Mucosa of rectum (tissue), 2 donors: ENCODE results near the gene SLC29A3.
A peak's percentile ranks its signal among the peaks of the same experiment; 100 is the strongest.

Experiments used
- H3K27ac ChIP-seq, 2 donors: one replicate each; pipeline ENCODE4 v1.7.0; 2013; ENCODE audit warnings: inconsistent platforms in 2 of 2, low read depth in 2 of 2, low read length in 2 of 2
- H3K27me3 ChIP-seq, 2 donors: one replicate each; pipeline ENCODE4 v1.7.0; 2013; ENCODE audit warnings: low read length in 2 of 2; ENCODE audit not compliant: control insufficient read depth in 2 of 2, insufficient read depth in 2 of 2
- H3K36me3 ChIP-seq, 2 donors: one replicate each; pipeline ENCODE4 v1.7.0; 2013; ENCODE audit warnings: low read length in 2 of 2; ENCODE audit not compliant: control insufficient read depth in 2 of 2, insufficient read depth in 2 of 2
- H3K4me1 ChIP-seq, 2 donors: one replicate each; pipeline ENCODE4 v1.7.0; 2013; ENCODE audit warnings: low read length in 2 of 2, mild to moderate bottlenecking in 1 of 2; ENCODE audit not compliant: control insufficient read depth in 2 of 2, insufficient read depth in 2 of 2
- H3K4me3 ChIP-seq, 2 donors: one replicate each; pipeline ENCODE4 v1.7.0; 2013; ENCODE audit warnings: low read length in 2 of 2
- H3K9ac ChIP-seq, 2 donors: one replicate each; pipeline ENCODE4 v1.7.0; 2013; ENCODE audit warnings: low read length in 2 of 2, low read depth in 1 of 2, mild to moderate bottlenecking in 1 of 2
- H3K9me3 ChIP-seq, 2 donors: one replicate each; pipeline ENCODE4 v1.7.0; 2013; ENCODE audit warnings: low read length in 2 of 2; ENCODE audit not compliant: control insufficient read depth in 2 of 2
- donor health status: healthy.
- donor health status: Normal muscosa, but diverticular disease.

SLC29A3 gene

DNA sequence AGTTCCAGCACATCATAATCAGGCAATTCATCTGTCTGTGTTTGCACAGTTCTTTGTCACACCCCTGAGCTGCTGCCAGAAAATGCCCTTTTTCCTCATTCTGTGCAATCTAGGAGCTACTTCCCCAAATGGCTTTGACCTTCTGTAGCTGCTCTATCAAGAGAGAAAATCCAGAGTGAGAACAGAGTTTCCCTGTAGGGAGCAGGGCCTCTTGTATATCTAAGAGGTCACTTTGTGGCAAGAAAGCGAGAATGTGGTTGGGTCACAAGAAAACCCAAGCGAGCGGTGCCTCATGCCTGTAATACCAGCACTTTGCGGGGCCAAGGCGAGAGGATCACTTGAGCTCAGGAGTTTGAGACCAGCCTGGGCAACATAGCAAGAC lies 24.3 kb downstream of the SLC29A3 start:
- no peaks in the 10 kb centered on the region for H3K9me3 ChIP-seq
- H3K27ac ChIP-seq: peak overlapping the region; percentile 61 to 74
- H3K27me3 ChIP-seq: no peaks in the 10 kb centered on the region
- H3K4me3 ChIP-seq: no peak overlapping the region
- peaks cover 2 to 3% of the 10 kb centered on the region in 2 donors for H3K36me3 ChIP-seq
- H3K4me1 ChIP-seq: peaks cover 27 to 36% of the 10 kb centered on the region in 2 donors
- no peak overlapping the region for H3K9ac ChIP-seq

GRCh38 chr10:71344154-71344925 lies 25.3 kb downstream of the SLC29A3 start:
- Histone ChIP-seq H3K9me3 (no peaks in the 10 kb centered on the region), H3K36me3 (peaks cover 0 to 2% of the 10 kb centered on the region in 2 donors), H3K27me3 (no peaks in the 10 kb centered on the region), H3K27ac (peak overlapping the region in 1 of 2 donors; percentile 74), H3K9ac (no peak overlapping the region), H3K4me1 (peaks cover 26 to 44% of the 10 kb centered on the region in 2 donors), H3K4me3 (no peak overlapping the region)

DNA sequence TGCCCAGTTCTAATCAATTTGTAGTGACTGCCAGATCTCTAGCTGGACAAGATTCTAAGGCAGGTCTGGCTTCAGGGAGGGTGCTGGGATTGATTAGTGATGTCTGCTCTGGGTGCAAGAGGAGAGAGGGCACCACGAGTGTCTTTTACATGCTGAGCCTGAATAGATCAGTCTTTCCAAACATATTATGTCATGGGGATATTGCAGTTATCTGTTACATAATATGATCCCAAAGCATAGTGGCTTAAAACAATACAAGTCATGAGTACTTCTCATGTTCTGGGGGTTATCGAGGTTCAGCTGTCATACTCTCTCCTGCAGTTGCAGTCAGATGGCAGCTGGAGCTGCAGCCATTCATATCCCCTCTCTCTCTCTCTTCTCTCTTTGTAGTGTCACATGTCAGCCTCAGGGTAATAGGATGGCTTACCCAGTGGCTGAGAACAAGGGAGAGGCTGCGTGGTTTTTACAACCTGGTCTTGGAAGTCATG lies 26.0 kb downstream of the SLC29A3 start:
- H3K27me3 ChIP-seq: no peaks in the 10 kb centered on the region
- no peaks in the 10 kb centered on the region for H3K9me3 ChIP-seq
- no peak overlapping the region for H3K27ac ChIP-seq
- H3K4me3 ChIP-seq: no peak overlapping the region
- no peak overlapping the region for H3K9ac ChIP-seq
- no peaks in the 10 kb centered on the region for H3K36me3 ChIP-seq
- H3K4me1 ChIP-seq: peaks cover 24 to 40% of the 10 kb centered on the region in 2 donors

GRCh38 chr10:71345694-71346093 lies 26.6 kb downstream of the SLC29A3 start:
- no peaks in the 10 kb centered on the region for H3K36me3 ChIP-seq
- no peak overlapping the region for H3K4me3 ChIP-seq
- no peak overlapping the region for H3K27ac ChIP-seq
- H3K4me1 ChIP-seq: peaks cover 24 to 40% of the 10 kb centered on the region in 2 donors
- H3K9me3 ChIP-seq: no peaks in the 10 kb centered on the region
- H3K9ac ChIP-seq: no peak overlapping the region
- H3K27me3 ChIP-seq: no peaks in the 10 kb centered on the region

GRCh38 chr10:71346731-71347130 lies 27.7 kb downstream of the SLC29A3 start:
- no peak overlapping the region for H3K9ac ChIP-seq
- no peaks in the 10 kb centered on the region for H3K27me3 ChIP-seq
- no peak overlapping the region for H3K4me3 ChIP-seq
- no peaks in the 10 kb centered on the region for H3K36me3 ChIP-seq
- no peaks in the 10 kb centered on the region for H3K9me3 ChIP-seq
- peaks cover 24 to 40% of the 10 kb centered on the region in 2 donors for H3K4me1 ChIP-seq
- no peak overlapping the region for H3K27ac ChIP-seq

DNA sequence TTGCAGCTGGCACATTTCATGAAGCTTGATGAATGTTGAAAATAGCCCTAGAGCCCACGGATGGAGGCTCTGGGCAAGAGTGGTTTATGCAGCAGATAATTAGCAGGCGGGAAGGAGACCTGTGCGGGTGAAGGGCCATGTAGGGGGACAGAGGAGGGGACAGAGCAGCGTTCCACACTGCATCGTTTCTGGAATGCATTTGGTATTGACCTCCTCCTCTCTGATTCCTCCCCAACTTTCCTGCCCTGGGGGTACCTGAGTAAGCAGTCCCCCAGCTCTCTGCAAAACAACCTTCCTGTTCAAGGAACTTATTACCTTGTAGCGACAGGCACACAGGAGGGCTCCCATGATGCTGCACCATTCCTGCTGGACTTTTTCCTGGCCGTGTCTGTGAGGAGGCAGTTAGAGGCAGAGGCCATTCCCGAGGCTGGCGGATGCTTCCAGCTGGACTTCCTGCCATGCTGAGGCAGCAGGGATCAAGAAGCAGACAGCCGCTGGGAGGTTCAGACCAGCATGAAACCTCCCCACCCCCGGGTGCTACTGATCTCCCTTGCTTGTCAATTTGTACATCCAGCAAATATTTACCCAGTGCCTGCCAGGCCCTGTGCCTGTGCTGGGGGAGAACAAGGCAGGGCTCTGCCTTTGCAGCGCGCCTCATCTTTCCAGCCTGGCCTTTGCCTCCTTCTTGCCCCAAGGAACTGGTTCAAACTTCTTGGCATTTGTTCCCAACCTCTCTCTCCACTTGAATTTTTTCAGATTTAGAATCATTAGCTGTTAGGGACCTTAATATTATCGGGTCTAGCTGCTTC lies 28.7 kb downstream of the SLC29A3 start:
- H3K9me3 ChIP-seq: no peaks in the 10 kb centered on the region
- H3K9ac ChIP-seq: no peak overlapping the region
- peak overlapping the region; percentile 13 to 38 for H3K27ac ChIP-seq
- H3K4me1 ChIP-seq: peaks cover 23 to 38% of the 10 kb centered on the region in 2 donors
- H3K27me3 ChIP-seq: no peaks in the 10 kb centered on the region
- no peaks in the 10 kb centered on the region for H3K36me3 ChIP-seq
- H3K4me3 ChIP-seq: no peak overlapping the region

DNA sequence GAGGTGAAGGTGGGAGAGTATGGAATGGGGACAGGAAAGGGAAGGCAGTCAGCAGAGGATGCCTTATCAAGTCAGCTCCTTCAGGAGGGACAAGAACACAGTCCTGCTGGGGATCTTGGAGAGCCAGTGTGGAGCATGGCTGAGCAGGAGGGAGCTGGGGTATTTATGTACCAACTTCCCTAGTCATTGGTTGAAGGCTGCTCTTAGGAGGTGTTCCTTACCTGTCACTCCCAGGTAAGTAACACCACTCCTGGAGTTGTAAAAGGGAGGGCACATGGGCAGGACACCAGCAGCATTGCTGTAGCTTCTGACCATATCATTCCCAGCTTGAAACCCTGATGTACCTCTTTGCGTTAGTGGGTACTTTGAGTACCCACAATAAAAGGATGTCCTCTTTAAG lies 29.8 kb downstream of the SLC29A3 start:
- H3K9me3 ChIP-seq: no peaks in the 10 kb centered on the region
- no peak overlapping the region for H3K4me3 ChIP-seq
- no peaks in the 10 kb centered on the region for H3K36me3 ChIP-seq
- H3K9ac ChIP-seq: no peak overlapping the region
- no peaks in the 10 kb centered on the region for H3K27me3 ChIP-seq
- peak overlapping the region in 1 of 2 donors; percentile 13 for H3K27ac ChIP-seq
- peaks cover 13 to 27% of the 10 kb centered on the region in 2 donors for H3K4me1 ChIP-seq

- H3K9me3 ChIP-seq: no peaks in the 10 kb centered on the region
- H3K27me3 ChIP-seq: no peaks in the 10 kb centered on the region
- peaks cover 9 to 22% of the 10 kb centered on the region in 2 donors for H3K4me1 ChIP-seq
- H3K9ac ChIP-seq: no peak overlapping the region
- no peak overlapping the region for H3K27ac ChIP-seq
- no peak overlapping the region for H3K4me3 ChIP-seq
- H3K36me3 ChIP-seq: peaks cover under 1 to 2% of the 10 kb centered on the region in 2 donors
Observed at GRCh38 chr10:71349406-71349805, 30.3 kb downstream of the SLC29A3 start.

DNA sequence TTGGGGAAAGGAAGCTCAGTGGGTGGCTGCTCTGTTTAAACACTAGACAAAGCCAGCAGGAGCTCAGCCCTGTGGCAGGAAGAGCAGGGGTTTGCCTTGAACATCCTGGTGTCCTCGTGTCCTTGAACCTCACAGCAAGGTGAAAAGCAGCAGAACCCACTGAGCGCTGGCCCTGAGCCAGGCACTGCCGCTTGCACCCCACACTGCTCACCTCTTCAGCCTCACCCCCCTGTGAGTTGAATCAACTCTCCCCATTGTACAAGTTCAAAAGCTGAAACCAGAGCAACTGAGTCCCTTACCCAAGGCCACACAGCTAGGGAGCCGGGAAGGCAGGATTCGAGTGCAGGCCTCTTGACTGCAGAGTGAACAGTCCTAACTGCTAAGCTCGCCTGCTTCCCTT lies 32.0 kb downstream of the SLC29A3 start:
- no peak overlapping the region for H3K9ac ChIP-seq
- no peaks in the 10 kb centered on the region for H3K27me3 ChIP-seq
- H3K27ac ChIP-seq: no peak overlapping the region
- H3K9me3 ChIP-seq: no peaks in the 10 kb centered on the region
- H3K4me3 ChIP-seq: no peak overlapping the region
- H3K4me1 ChIP-seq: peaks cover 9 to 20% of the 10 kb centered on the region in 2 donors
- peaks cover 2 to 4% of the 10 kb centered on the region in 2 donors for H3K36me3 ChIP-seq
